Stomach (tissue), 19 donors: Measurements from ENCODE around the gene MAD2L1BP. TPM values are rescaled to one million over a fixed set of nuclear protein-coding genes. Genes with fewer than 3 reads are reported as not detected.
A peak's percentile ranks its signal among the peaks of the same experiment; 100 is the strongest.
"Not testable (repeated sequence)": the region's sequence is repeated elsewhere in the genome, so short reads cannot be mapped to it uniquely, and the experiment has no call there.

Experiments
- DNase-seq, 2 donors: peaks; one replicate each; pipeline versions ENCODE4 v3.0.0 to v3.0.0-alpha.2; 2013 to 2019
- H3K27ac ChIP-seq, 5 donors: fragments of 200-600 bp in 4 of 5; sonication (generic) in 4 of 5; one replicate each; pipeline ENCODE4 v1.5.1; 2013 to 2019; ENCODE audit warnings: mild to moderate bottlenecking in 1 of 5, moderate library complexity in 1 of 5
- H3K27me3 ChIP-seq, 3 donors: fragments of 200-600 bp; sonication (generic); one replicate each; pipeline ENCODE4 v1.5.1; 2017 to 2019; ENCODE audit warnings: mixed run types in 1 of 3
- H3K36me3 ChIP-seq, 4 donors: fragments of 200-600 bp; sonication (generic); 1 replicate in 3 of 4; 2 replicates in 1 of 4; pipeline ENCODE4 v1.5.1; 2016 to 2019
- H3K4me1 ChIP-seq, 4 donors: fragments of 200-600 bp; sonication (generic); one replicate each; pipeline ENCODE4 v1.5.1; 2016 to 2019
- H3K4me3 ChIP-seq, 4 donors: fragments of 200-600 bp; sonication (generic) in 3 of 4; one replicate each; pipeline ENCODE4 v1.5.1; 2016 to 2019; ENCODE audit warnings: mild to moderate bottlenecking in 1 of 4
- H3K9me3 ChIP-seq, 4 donors: fragments of 200-600 bp; sonication (generic); one replicate each; pipeline ENCODE4 v1.5.1; 2016 to 2019
- EP300 ChIP-seq: sonication (generic); formaldehyde crosslinking; IDR thresholded peaks from one replicate; pipeline ENCODE4 v1.6.1; 2017; ENCODE audit warnings: antibody characterized with exemption
- POLR2A ChIP-seq, 4 donors: fragments of 450-650 bp; IDR thresholded peaks; one replicate each; pipeline ENCODE4 v1.6.1; 2016; ENCODE audit warnings: antibody characterized with exemption in 4 of 4, control low read depth in 2 of 4, mild to moderate bottlenecking in 1 of 4, moderate library complexity in 1 of 4
- POLR2AphosphoS5 ChIP-seq, 3 donors: sonication (generic); formaldehyde crosslinking; IDR thresholded peaks; one replicate each; pipeline ENCODE4 v1.6.1; 2016; ENCODE audit warnings: antibody characterized with exemption in 3 of 3
- WGBS, 5 donors: extraction: QIAGEN DNeasy Blood & Tissue Kit in 3 of 5; methylation state at CpG; one replicate each; pipeline versions ENCODE4 v1.1.5 to v1.1.7; 2013 to 2018; 5-methylcytosine and 5-hydroxymethylcytosine counted together
- intact Hi-C: fragments of 100-400 bp; cut with DNase I; formaldehyde crosslinking; loops from one replicate; pipeline ENCODE4 v1.15.1; 2023; ENCODE audit warnings: low total_unique reads
- long read RNA-seq, 10 donors: transcript quantifications; one replicate each; lab custom pipeline, GENCODE V29; 2026
- polyA plus RNA-seq, 3 donors: library from polyadenylated mRNA; stranded (reverse); fragments of 200-250 nt; gene quantifications; one replicate each; pipeline ENCODE4 v1.2.3, GENCODE V29; 2013
- total RNA-seq, 5 donors: library from RNA; depleted of rRNA; stranded (reverse); fragments of >200 nt; gene quantifications; one replicate each; pipeline versions ENCODE4 v1.1.0 to v1.2.3, GENCODE V29; 2014 to 2016
- TF ChIP-seq, protein P1 (sequence below), 7 experiments: fragments of 450-650 bp in 4 of 7; fragments of 200-600 bp in 3 of 7; sonication (generic) in 3 of 7; IDR thresholded peaks; one replicate each; pipeline ENCODE4 v1.5.1; 2016 to 2019; ENCODE audit warnings: antibody characterized with exemption in 7 of 7, control low read depth in 2 of 7, mild to moderate bottlenecking in 1 of 7
- donor health status: healthy with polysubstance abuse.
- donor health status: Bipolar disorder and iron deficiency.
- donor health status: healthy.

Gene MAD2L1BP, protein sequence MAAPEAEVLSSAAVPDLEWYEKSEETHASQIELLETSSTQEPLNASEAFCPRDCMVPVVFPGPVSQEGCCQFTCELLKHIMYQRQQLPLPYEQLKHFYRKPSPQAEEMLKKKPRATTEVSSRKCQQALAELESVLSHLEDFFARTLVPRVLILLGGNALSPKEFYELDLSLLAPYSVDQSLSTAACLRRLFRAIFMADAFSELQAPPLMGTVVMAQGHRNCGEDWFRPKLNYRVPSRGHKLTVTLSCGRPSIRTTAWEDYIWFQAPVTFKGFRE
- total RNA-seq (100 to 1,000 TPM in 1 of 5 donors, 10 to 100 TPM in 3, 1 to 10 TPM in 1; 7.8 to 282 (median 21.8) TPM), polyA plus RNA-seq (10 to 100 TPM; 21.1 to 33.9 (median 23.3) TPM)
- long read RNA-seq, donor 1, transcript MAD2L1BP-201 (3 exons, 1,301 nt) = major isoform, 5 of 5 reads
- long read RNA-seq, donor 1, partial matches to known transcripts = 0 of 5 reads
- long read RNA-seq, donor 1, other reads (novel, unspliced or antisense) = 0 of 5 reads
- long read RNA-seq, donor 2, transcript MAD2L1BP-201 (3 exons, 1,301 nt) = major isoform, 9 of 9 reads
- long read RNA-seq, donor 2, partial matches to known transcripts = 0 of 9 reads
- long read RNA-seq, donor 2, other reads (novel, unspliced or antisense) = 0 of 9 reads
- long read RNA-seq, donor 3, partial matches to known transcripts = 0 of 3 reads
- long read RNA-seq, donor 3, other reads (novel, unspliced or antisense) = 0 of 3 reads
- long read RNA-seq, donor 4, partial matches to known transcripts = 0 of 1 reads
- long read RNA-seq, donor 4, other reads (novel, unspliced or antisense) = 0 of 1 reads
- long read RNA-seq, donor 5, transcript MAD2L1BP-201 (3 exons, 1,301 nt) = major isoform, 12 of 12 reads
- long read RNA-seq, donor 5, partial matches to known transcripts = 0 of 12 reads
- long read RNA-seq, donor 5, other reads (novel, unspliced or antisense) = 0 of 12 reads
- long read RNA-seq, donor 6, transcript MAD2L1BP-201 (3 exons, 1,301 nt) = major isoform, 11 of 18 reads
- long read RNA-seq, donor 6, partial matches to known transcripts = 5 of 18 reads
- long read RNA-seq, donor 6, other reads (novel, unspliced or antisense) = 0 of 18 reads
- long read RNA-seq, donor 7, transcript MAD2L1BP-201 (3 exons, 1,301 nt) = major isoform, 10 of 10 reads
- long read RNA-seq, donor 7, partial matches to known transcripts = 0 of 10 reads
- long read RNA-seq, donor 7, other reads (novel, unspliced or antisense) = 0 of 10 reads
- long read RNA-seq, donor 8, transcript MAD2L1BP-201 (3 exons, 1,301 nt) = major isoform, 14 of 33 reads
- long read RNA-seq, donor 8, partial matches to known transcripts = 18 of 33 reads
- long read RNA-seq, donor 8, other reads (novel, unspliced or antisense) = 0 of 33 reads
- long read RNA-seq, donor 9, transcript MAD2L1BP-201 (3 exons, 1,301 nt) = major isoform, 12 of 12 reads
- long read RNA-seq, donor 9, partial matches to known transcripts = 0 of 12 reads
- long read RNA-seq, donor 9, other reads (novel, unspliced or antisense) = 0 of 12 reads
- long read RNA-seq, donor 10, partial matches to known transcripts = 6 of 8 reads
- long read RNA-seq, donor 10, other reads (novel, unspliced or antisense) = 0 of 8 reads

DNA sequence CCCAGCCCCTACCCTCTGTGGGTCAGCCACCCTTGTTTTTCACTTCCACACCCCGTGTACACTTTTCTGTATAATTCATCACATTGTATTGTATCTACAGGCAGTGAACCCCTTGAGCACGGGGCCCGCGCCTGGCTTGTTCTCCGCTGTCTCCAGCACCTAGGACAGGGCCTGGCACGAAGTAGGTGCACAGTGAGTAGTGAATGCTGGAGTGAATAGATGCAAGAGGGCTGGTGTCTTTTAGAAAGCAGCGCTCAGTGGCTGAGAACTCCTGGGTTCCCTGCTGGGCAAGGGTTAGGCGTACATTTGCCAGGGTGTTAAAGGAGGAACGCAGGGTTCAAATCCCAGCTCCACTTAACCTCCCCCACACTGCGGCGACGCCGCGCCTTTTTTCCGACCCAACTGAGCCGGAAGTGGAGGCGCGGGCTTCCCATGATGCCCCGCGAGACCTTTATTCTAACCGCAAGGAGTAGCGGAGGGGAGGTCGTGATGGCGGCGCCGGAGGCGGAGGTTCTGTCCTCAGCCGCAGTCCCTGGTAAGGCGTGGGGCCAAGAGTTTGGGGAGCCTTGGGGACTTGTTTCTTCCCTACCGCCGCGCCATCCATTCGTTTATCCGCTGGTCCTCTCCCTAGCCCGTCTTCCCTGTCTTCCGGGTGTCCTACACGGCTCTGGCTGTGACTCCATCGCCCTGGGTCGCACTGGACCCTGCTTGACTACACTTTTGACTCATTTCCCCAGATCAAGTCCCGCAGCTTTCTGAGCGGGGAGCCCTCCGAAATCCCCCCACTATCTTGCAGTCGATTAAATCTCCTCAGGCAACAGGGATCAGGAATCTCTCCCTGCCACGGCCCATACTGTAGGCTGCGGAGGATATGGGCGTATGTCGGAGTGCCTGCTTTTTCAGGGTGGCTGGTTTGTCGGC is at the start of gene MAD2L1BP:
MAD2L1BP (plus strand) TSS at position 454 of the 921 bp plus-strand sequence; CDS start at position 490, 36 bp downstream.
- H3K27me3 ChIP-seq = no peaks in the 10 kb centered on the region
- DNase-seq = peak; percentile 89 to 95
- H3K4me3 ChIP-seq = peak within 1 kb of the TSS; percentile 64 to 91 (median 74)
- H3K9me3 ChIP-seq = no peaks in the 10 kb centered on the region
- peak within 1 kb of the TSS; percentile 87 to 93 (median 88) for H3K27ac ChIP-seq
- peaks cover 28 to 56% (median 47%) of the 10 kb centered on the region in 4 donors for H3K4me1 ChIP-seq
- intact Hi-C loops = no loop called here
- 3 to 5% (median 4%) methylated on average over 44 to 48 of the region's 48 CpGs for whole genome bisulfite sequencing, 5 donors
- H3K36me3 ChIP-seq = peaks cover 15 to 36% (median 32%) of the 10 kb centered on the region in 4 donors
- no peak for TF ChIP-seq EP300
- peak; percentile 86 to 97 (median 94) for TF ChIP-seq POLR2AphosphoS5 (IDR thresholded peaks at IDR 0.05)
- peak in 1 of 4 donors; percentile 54 for TF ChIP-seq POLR2A (IDR thresholded peaks at IDR 0.05)

DNA sequence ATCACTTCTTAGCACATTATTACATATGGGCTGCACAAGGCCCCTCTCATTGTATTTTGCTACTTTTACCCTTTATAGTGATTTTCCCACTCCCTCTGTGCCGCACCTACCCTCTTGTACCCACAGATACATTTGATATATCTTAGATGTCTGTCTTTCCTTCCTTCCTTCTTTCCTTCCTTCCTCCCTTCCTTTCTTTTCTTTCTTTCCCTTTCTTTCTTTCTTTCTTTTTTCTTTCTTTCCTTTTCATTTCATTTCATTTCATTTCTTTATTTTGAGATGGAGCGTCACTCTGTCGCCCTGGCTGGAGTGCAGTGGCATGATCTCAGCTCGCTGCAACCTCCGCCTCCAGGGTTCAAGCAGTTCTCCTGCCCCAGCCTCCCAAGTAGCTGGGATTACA is 47.4 kb upstream of the MAD2L1BP start:
- TF ChIP-seq POLR2A (IDR thresholded peaks at IDR 0.05) = no peak
- intact Hi-C loops = no loop called here
- Histone ChIP-seq H3K36me3 (peaks cover 31 to 99% (median 91%) of the 10 kb centered on the region in 4 donors), H3K27me3 (no peaks in the 10 kb centered on the region), H3K9me3 (no peaks in the 10 kb centered on the region), H3K4me3 (no peak overlapping the region), H3K27ac (no peak overlapping the region), H3K4me1 (no peaks in the 10 kb centered on the region)
- DNase-seq = no peak
- 93 to 99% (median 98%) methylated on average over 5 of the region's 5 CpGs for WGBS, 5 donors

DNA sequence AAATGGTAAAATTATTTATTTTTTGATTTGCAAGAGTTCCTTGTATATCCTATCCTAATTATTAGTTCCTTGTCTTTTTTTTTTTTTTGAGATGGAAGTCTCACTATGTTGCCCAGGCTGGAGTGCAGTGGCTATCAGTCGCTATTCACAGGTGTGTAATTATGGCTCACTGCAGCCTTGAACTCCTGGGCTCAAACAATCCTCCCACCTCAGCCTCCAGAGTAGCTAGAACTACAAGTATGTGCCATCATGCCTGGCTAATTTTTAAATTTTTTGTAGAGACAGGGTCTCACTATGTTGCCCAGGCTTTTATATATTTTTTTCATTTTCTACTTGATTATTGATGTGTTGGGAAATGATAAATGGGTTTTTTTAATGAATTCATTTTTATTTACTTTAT is 46.1 kb upstream of the MAD2L1BP start:
- H3K4me1 ChIP-seq, H3K27me3 ChIP-seq, H3K4me3 ChIP-seq, DNase-seq, intact Hi-C loops, H3K27ac ChIP-seq, H3K9me3 ChIP-seq: not testable (repeated sequence)
- 93 to 100% (median 95%) methylated on average over 1 of the region's 1 CpG for WGBS, 5 donors
- H3K36me3 ChIP-seq = peaks cover 17 to 97% (median 80%) of the 10 kb centered on the region in 4 donors

DNA sequence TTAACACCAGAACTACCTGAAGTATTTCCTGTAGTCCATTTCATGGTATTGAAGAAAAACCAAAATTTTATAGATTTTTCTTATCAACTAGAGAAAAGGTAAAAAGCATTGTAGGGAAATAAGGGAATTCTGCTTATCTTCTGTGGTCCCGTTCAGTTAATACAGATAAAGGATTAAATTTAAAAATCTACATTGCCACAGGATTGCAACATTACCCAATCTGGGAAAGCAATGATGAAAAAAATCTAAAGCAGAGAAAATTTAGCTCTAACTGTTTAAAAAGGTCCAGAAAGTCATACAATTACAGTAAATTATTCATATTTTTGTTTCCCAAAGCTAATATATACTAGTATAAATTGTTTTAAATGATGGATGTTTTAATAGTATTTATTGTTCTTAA is 41.7 kb upstream of the MAD2L1BP start:
- intact Hi-C loops = no loop called here
- Histone ChIP-seq H3K27ac (no peak overlapping the region), H3K9me3 (no peaks in the 10 kb centered on the region), H3K27me3 (no peaks in the 10 kb centered on the region), H3K4me1 (no peaks in the 10 kb centered on the region), H3K4me3 (no peak overlapping the region), H3K36me3 (peaks cover 6 to 79% (median 55%) of the 10 kb centered on the region in 4 donors)
- TF ChIP-seq POLR2A (IDR thresholded peaks at IDR 0.05) = no peak
- TF ChIP-seq, protein P1, sequence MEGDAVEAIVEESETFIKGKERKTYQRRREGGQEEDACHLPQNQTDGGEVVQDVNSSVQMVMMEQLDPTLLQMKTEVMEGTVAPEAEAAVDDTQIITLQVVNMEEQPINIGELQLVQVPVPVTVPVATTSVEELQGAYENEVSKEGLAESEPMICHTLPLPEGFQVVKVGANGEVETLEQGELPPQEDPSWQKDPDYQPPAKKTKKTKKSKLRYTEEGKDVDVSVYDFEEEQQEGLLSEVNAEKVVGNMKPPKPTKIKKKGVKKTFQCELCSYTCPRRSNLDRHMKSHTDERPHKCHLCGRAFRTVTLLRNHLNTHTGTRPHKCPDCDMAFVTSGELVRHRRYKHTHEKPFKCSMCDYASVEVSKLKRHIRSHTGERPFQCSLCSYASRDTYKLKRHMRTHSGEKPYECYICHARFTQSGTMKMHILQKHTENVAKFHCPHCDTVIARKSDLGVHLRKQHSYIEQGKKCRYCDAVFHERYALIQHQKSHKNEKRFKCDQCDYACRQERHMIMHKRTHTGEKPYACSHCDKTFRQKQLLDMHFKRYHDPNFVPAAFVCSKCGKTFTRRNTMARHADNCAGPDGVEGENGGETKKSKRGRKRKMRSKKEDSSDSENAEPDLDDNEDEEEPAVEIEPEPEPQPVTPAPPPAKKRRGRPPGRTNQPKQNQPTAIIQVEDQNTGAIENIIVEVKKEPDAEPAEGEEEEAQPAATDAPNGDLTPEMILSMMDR (IDR thresholded peaks at IDR 0.05) = no peak
- TF ChIP-seq EP300 = no peak
- no peak for TF ChIP-seq POLR2AphosphoS5 (IDR thresholded peaks at IDR 0.05)
- WGBS, 5 donors = 41 to 69% (median 59%) methylated on average over 1 of the region's 1 CpG
- DNase-seq = no peak
